Bronchial epithelial cell (primary cell): ENCODE results near the gene NPAS3. TPM values are rescaled to one million over a fixed set of nuclear protein-coding genes. Genes with fewer than 3 reads are reported as not detected.

ENCODE experiments used
- DNase-seq: peaks from one replicate; pipeline ENCODE4 v3.0.0-alpha.2; 2010; ENCODE audit warnings: low read depth
- FAIRE-seq: peaks from 2 replicates; lab custom pipeline; 2011; peaks lifted over from hg19 to GRCh38; lab: Jason Lieb, UNC
- H3K27me3 ChIP-seq: 2 replicates; pipeline ENCODE4 v1.5.1; 2011; ENCODE audit warnings: low read length; ENCODE audit not compliant: control insufficient read depth, insufficient read depth
- H3K36me3 ChIP-seq: 2 replicates; pipeline ENCODE4 v1.5.1; 2011; ENCODE audit warnings: low read length; ENCODE audit not compliant: control insufficient read depth, insufficient read depth
- H3K4me3 ChIP-seq: 2 replicates; pipeline ENCODE4 v1.5.1; 2011; ENCODE audit warnings: mild to moderate bottlenecking, low read depth, low read length, control low read depth
- CTCF ChIP-seq: IDR thresholded peaks from 2 replicates; pipeline ENCODE4 v1.5.1; 2011; ENCODE audit warnings: mild to moderate bottlenecking, moderate library complexity, low read length, control low read depth, inconsistent platforms; ENCODE audit not compliant: insufficient read depth, severe bottlenecking
- total RNA-seq: library from RNA; depleted of rRNA; stranded (reverse); fragments of >200 nt; gene quantifications from 2 replicates; pipeline ENCODE4 v1.2.1, GENCODE V29; 2014

Gene NPAS3
- total RNA-seq, 1 donor from 2014 or later = not detected

- DNase-seq (no peak), FAIRE-seq (no peak)
- Histone ChIP-seq H3K36me3 (no peaks in the 10 kb centered on the region), H3K27me3 (no peaks in the 10 kb centered on the region), H3K4me3 (no peak overlapping the region)
- no peak for TF ChIP-seq CTCF
Measured at GRCh38 chr14:33052943-33053342, 114.3 kb downstream of the NPAS3 start.

- FAIRE-seq (no peak), DNase-seq (no peak)
- Histone ChIP-seq H3K27me3 (no peaks in the 10 kb centered on the region), H3K4me3 (no peak overlapping the region), H3K36me3 (no peaks in the 10 kb centered on the region)
- TF ChIP-seq CTCF = no peak
Measured at GRCh38 chr14:33056213-33056612, 117.5 kb downstream of the NPAS3 start.

GRCh38 chr14:33057585-33057984, 118.9 kb downstream of the NPAS3 start:
- no peak for TF ChIP-seq CTCF
- Histone ChIP-seq H3K36me3 (no peaks in the 10 kb centered on the region), H3K4me3 (no peak overlapping the region), H3K27me3 (no peaks in the 10 kb centered on the region)
- DNase-seq (no peak), FAIRE-seq (no peak)

- Histone ChIP-seq H3K36me3 (no peaks in the 10 kb centered on the region), H3K27me3 (no peaks in the 10 kb centered on the region), H3K4me3 (no peak overlapping the region)
- TF ChIP-seq CTCF = no peak
- DNase-seq (peak; percentile 5), FAIRE-seq (no peak)
Measured at GRCh38 chr14:33061667-33062325, 123.1 kb downstream of the NPAS3 start.

- Histone ChIP-seq H3K36me3 (no peaks in the 10 kb centered on the region), H3K4me3 (no peak overlapping the region), H3K27me3 (no peaks in the 10 kb centered on the region)
- DNase-seq = no peak
- no peak for TF ChIP-seq CTCF
- no peak for FAIRE-seq
Measured at GRCh38 chr14:33062476-33062875, 123.8 kb downstream of the NPAS3 start.

GRCh38 chr14:33062881-33063280, 124.2 kb downstream of the NPAS3 start:
- no peak for TF ChIP-seq CTCF
- H3K27me3 ChIP-seq = no peaks in the 10 kb centered on the region
- no peak overlapping the region for H3K4me3 ChIP-seq
- H3K36me3 ChIP-seq = no peaks in the 10 kb centered on the region
- FAIRE-seq (no peak), DNase-seq (peak; percentile 22)
